Smooth muscle cell (in vitro differentiated cells): ENCODE measurements around the gene ZDHHC7. TPM values are rescaled to one million over a fixed set of nuclear protein-coding genes. Genes with fewer than 3 reads are reported as not detected.

ENCODE experiments used
- DNase-seq: peaks from one replicate; lab custom pipeline; 2025; ENCODE audit not compliant: unreplicated experiment; lab: John Stamatoyannopoulos, UW
- H2AFZ ChIP-seq: fragments of 200-600 bp; sonication (generic); 2 replicates; pipeline ENCODE4 v1.6.0; 2016; ENCODE audit warnings: antibody characterized with exemption, low read depth, mild to moderate bottlenecking
- H3F3A ChIP-seq: fragments of 200-600 bp; sonication (generic); 2 replicates; pipeline ENCODE4 v1.6.0; 2017; ENCODE audit warnings: antibody characterized with exemption, low read depth
- H3K27ac ChIP-seq: fragments of 200-600 bp; sonication (generic); 2 replicates; pipeline ENCODE4 v1.5.1; 2016; ENCODE audit warnings: low read depth, mild to moderate bottlenecking
- H3K27me3 ChIP-seq: fragments of 200-600 bp; sonication (generic); 2 replicates; pipeline ENCODE4 v1.6.1; 2016; ENCODE audit warnings: low read depth, mild to moderate bottlenecking
- H3K36me3 ChIP-seq: fragments of 200-600 bp; sonication (generic); 2 replicates; pipeline ENCODE4 v1.5.1; 2016; ENCODE audit warnings: low read depth
- H3K4me1 ChIP-seq: fragments of 200-600 bp; sonication (generic); 2 replicates; pipeline ENCODE4 v1.5.1; 2016; ENCODE audit warnings: low read depth
- H3K4me2 ChIP-seq: fragments of 200-600 bp; sonication (generic); 2 replicates; pipeline ENCODE4 v1.6.0; 2016; ENCODE audit warnings: mild to moderate bottlenecking
- H3K4me3 ChIP-seq: fragments of 200-600 bp; sonication (generic); 2 replicates; pipeline ENCODE4 v1.5.1; 2016; ENCODE audit warnings: mild to moderate bottlenecking
- H3K79me2 ChIP-seq: fragments of 200-600 bp; sonication (generic); 2 replicates; pipeline ENCODE4 v1.6.0; 2016; ENCODE audit warnings: low read depth, mild to moderate bottlenecking
- H3K9ac ChIP-seq: fragments of 200-600 bp; sonication (generic); 2 replicates; pipeline ENCODE4 v1.6.0; 2016; ENCODE audit warnings: low read depth
- H3K9me3 ChIP-seq: fragments of 200-600 bp; sonication (generic); replicated peaks from 2 replicates; pipeline ENCODE4 v1.5.1; 2016; ENCODE audit warnings: low read depth
- H4K20me1 ChIP-seq: fragments of 200-600 bp; sonication (generic); 2 replicates; pipeline ENCODE4 v1.6.0; 2016; ENCODE audit warnings: low read depth
- WGBS: methylation state at CpG from one replicate; pipeline ENCODE4 v1.1.7; 2016; ENCODE audit warnings: low lambda C conversion rate; 5-methylcytosine and 5-hydroxymethylcytosine counted together
- polyA plus RNA-seq: library from polyadenylated mRNA; unstranded; fragments of >200 nt; fragmentation: Nextera tagmentation; extraction: Ambion mirVana; gene quantifications from 2 replicates; pipeline ENCODE4 v1.2.1, GENCODE V29; 2016
- total RNA-seq: library from RNA; depleted of rRNA; stranded (reverse); fragments of >200 nt; gene quantifications from 2 replicates; pipeline ENCODE4 v1.2.3, GENCODE V29; 2014
- TF ChIP-seq, protein P1 (sequence below): fragments of 200-600 bp; sonication (generic); IDR thresholded peaks from 2 replicates; pipeline ENCODE4 v1.5.1; 2017; ENCODE audit warnings: borderline replicate concordance, mild to moderate bottlenecking, antibody characterized with exemption; ENCODE audit not compliant: insufficient read depth, poor library complexity, severe bottlenecking

Gene ZDHHC7
- total and polyA plus RNA-seq, 2 experiments from 2014 or later = 31.9 to 39.1 TPM

DNA sequence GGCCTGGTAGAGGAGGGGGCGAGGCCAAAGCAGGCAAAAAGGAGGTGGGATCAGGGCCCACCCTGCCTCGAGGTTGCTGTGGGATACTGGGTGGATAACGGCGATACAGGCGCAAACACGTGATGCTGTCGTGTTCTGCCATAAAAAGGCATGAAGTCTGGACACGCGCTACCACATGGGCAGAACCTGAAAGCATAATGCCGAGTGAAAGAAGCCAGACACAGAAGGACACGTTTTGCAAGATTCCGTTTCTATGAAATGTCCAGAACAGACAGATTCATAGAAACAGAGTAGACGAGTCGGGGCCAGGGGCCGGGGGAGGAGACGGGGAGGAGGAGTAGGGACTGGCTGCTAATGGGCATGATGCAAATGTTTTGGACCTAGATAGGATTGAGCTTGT is 43.5 kb downstream of the ZDHHC7 start:
- peak; percentile 32 for DNase-seq
- H3K27ac ChIP-seq = peak overlapping the region; percentile 78

DNA sequence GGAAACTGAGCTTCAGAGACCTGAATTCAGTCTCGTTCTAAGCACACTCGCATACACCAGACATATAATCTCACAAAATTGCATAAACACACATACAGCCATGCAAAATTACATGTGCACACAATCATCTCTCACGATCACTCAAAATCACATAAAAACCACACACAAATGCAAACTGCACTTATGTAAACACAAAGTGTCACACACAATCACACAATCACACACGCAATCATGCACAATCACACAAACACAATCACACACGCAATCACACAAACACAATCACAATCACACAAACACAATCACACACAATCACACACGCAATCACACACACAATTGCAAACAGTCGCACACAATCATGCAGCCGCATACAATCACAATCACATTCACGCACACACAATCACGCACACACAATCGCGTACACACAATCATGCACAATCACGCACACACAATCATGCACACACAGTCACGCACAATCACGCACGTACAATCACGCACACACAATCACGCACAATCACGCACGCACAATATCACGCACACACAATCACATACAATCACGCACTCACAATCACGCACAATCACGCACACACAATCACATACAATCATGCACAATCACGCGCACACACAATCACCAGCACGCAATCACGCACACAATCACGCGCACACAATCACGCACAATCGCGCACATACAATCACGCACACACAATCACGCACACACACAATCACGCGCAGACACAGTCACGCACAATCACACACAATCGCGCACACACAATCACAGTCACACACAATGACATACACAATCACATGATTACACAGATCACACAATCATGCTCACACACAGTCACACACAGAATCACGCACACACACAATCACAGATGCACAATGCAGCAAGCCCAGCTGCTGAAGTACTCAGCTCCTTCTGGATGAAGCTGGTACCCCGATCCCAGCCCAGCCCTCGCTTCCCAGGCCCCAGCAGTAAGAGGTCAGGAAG is 45.6 kb downstream of the ZDHHC7 start:
- no peak for DNase-seq
- H4K20me1 ChIP-seq = no peaks in the 10 kb centered on the region
- peaks cover 19% of the 10 kb centered on the region for H3F3A ChIP-seq
- no peaks in the 10 kb centered on the region for H3K9me3 ChIP-seq
- no peaks in the 10 kb centered on the region for H3K79me2 ChIP-seq
- WGBS = 89% methylated on average over 42 of the region's 43 CpGs
- H3K9ac ChIP-seq = no peak overlapping the region
- H3K4me2 ChIP-seq = no peak overlapping the region
- H3K4me3 ChIP-seq = no peak overlapping the region
- no peaks in the 10 kb centered on the region for H3K4me1 ChIP-seq
- H3K27me3 ChIP-seq = no peaks in the 10 kb centered on the region
- H3K36me3 ChIP-seq = no peaks in the 10 kb centered on the region
- no peak overlapping the region for H3K27ac ChIP-seq
- H2AFZ ChIP-seq = no peak overlapping the region
- TF ChIP-seq, protein P1, sequence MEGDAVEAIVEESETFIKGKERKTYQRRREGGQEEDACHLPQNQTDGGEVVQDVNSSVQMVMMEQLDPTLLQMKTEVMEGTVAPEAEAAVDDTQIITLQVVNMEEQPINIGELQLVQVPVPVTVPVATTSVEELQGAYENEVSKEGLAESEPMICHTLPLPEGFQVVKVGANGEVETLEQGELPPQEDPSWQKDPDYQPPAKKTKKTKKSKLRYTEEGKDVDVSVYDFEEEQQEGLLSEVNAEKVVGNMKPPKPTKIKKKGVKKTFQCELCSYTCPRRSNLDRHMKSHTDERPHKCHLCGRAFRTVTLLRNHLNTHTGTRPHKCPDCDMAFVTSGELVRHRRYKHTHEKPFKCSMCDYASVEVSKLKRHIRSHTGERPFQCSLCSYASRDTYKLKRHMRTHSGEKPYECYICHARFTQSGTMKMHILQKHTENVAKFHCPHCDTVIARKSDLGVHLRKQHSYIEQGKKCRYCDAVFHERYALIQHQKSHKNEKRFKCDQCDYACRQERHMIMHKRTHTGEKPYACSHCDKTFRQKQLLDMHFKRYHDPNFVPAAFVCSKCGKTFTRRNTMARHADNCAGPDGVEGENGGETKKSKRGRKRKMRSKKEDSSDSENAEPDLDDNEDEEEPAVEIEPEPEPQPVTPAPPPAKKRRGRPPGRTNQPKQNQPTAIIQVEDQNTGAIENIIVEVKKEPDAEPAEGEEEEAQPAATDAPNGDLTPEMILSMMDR = no peak

More for the DNA sequence above, 43.5 kb downstream of the ZDHHC7 start:
- peak overlapping the region; percentile 45 for H3K4me2 ChIP-seq
- H3K4me1 ChIP-seq = no peaks in the 10 kb centered on the region
- no peaks in the 10 kb centered on the region for H3K36me3 ChIP-seq
- TF ChIP-seq, protein P1 = no peak
- H4K20me1 ChIP-seq = no peaks in the 10 kb centered on the region
- no peaks in the 10 kb centered on the region for H3K27me3 ChIP-seq
- no peak overlapping the region for H3K9ac ChIP-seq
- H3K9me3 ChIP-seq = no peaks in the 10 kb centered on the region
- peak overlapping the region; percentile 35 for H2AFZ ChIP-seq
- 17% methylated on average over 16 of the region's 16 CpGs for WGBS
- peaks cover 19% of the 10 kb centered on the region for H3F3A ChIP-seq
- no peaks in the 10 kb centered on the region for H3K79me2 ChIP-seq
- no peak overlapping the region for H3K4me3 ChIP-seq

DNA sequence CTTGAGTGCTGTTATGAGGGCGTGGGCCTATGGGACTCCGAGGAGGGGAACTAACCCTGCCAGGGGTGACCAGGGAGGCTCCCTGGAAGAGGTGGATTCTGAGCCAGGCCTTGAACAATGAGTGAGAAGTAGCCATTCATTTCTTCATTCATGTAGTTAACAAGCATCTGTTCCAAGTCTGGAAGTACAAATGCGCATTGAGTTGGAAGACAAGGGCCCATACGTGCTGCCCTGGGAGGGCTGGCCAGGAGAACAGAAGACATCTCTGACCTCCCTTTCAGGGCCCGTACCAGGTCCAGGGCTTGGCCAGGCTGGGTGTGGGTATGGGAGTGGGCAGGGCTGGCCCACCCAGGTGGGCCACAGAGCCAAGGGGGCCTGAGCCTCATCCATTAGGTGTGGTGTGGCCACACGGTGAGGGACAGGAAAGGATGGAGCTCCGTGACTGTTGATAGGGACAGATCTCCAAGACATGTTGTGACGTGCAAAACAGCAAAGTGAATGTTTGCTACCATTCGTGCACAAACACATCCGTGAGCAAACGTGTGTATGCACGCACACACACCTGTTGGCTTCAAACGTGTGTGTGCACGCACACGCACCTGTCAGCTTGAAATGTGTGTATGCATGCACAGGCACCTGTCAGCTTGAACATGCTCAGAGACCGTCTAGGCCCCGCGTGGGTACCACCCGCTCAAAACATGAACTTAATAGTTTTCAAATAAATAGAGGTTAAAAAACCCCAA is 46.8 kb downstream of the ZDHHC7 start:
- no peaks in the 10 kb centered on the region for H3K4me1 ChIP-seq
- no peak overlapping the region for H3K9ac ChIP-seq
- H3K4me2 ChIP-seq = no peak overlapping the region
- H2AFZ ChIP-seq = no peak overlapping the region
- no peaks in the 10 kb centered on the region for H3K36me3 ChIP-seq
- TF ChIP-seq, protein P1 = no peak
- no peak overlapping the region for H3K27ac ChIP-seq
- no peaks in the 10 kb centered on the region for H3K27me3 ChIP-seq
- peaks cover 16% of the 10 kb centered on the region for H3F3A ChIP-seq
- no peak for DNase-seq
- no peaks in the 10 kb centered on the region for H4K20me1 ChIP-seq
- H3K79me2 ChIP-seq = no peaks in the 10 kb centered on the region
- 92% methylated on average over 19 of the region's 19 CpGs for WGBS
- H3K4me3 ChIP-seq = no peak overlapping the region
- no peaks in the 10 kb centered on the region for H3K9me3 ChIP-seq
